NCI-H1436 treated with DMSO at 0.1 percent for 48 hours (cell line): ENCODE measurements around the gene NPEPPS.
"Not testable (repeated sequence)": the region's sequence is repeated elsewhere in the genome, so short reads cannot be mapped to it uniquely, and the experiment has no call there.

Source experiments
- DNase-seq: peaks from one replicate; lab custom pipeline; 2025; lab: John Stamatoyannopoulos, UW

The NPEPPS gene

DNA sequence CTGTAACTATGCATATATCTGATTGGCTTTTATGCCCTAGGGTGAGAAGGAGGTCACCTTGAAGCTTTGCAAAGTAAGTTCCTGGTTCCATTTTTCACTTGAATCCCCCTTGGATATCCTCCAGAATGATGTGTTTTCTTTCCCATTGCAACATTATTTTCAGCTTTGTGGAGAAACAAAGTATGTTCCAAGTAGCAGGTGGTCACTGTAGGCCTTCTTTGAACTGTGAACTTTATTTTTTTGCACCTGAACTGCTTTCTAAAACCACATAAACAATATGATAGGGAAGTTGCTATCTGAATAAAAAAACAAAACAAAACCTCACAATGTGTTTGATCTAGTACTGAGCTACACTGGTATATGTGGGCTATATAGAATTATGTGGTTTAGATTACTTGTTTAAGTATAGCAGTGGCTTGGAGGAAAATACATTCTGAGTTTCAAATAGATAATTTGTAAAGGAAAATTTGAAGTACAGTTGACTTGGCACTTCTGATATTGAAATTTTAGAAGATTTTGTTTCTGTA, 29.7 kb downstream of the NPEPPS start:
- DNase-seq, result not testable (repeated sequence)

GRCh38 chr17:47561698-47562405, 30.9 kb downstream of the NPEPPS start:
- DNase-seq, result not testable (repeated sequence)

DNA sequence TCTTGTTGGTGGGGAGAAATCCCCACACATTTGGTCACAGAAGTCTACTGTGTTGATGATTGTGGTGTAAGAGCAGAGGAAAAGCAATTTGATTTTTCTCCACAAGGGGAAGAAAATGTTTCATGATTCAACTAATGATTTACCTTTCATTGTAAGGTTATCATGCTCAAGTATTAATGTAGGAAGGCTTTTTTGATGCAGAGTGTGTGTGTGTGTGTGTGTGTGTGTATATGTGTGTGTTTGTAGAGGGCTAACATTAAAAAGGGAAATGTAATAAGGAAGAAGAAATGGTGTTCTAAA, 31.4 kb downstream of the NPEPPS start:
- not testable (repeated sequence) for DNase-seq

DNA sequence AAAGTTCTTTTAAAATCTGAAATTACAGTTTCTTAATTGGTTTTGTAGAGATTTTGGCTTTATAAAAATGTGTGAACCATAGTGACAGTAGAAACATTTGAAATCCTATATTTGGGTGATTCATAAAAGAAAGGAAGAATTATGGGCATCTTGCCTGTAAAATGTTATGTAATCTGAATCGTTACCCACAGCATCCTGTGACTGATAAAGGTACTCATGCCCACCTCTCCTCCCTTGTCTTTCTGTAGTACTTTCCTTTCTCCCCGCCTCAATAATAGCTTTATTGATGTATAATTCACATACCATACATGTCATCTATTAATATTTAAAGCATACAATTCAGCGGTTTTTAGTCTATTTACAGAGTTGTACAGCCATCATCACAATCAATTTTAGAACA, 36.4 kb downstream of the NPEPPS start:
- DNase-seq, result not testable (repeated sequence)

DNA sequence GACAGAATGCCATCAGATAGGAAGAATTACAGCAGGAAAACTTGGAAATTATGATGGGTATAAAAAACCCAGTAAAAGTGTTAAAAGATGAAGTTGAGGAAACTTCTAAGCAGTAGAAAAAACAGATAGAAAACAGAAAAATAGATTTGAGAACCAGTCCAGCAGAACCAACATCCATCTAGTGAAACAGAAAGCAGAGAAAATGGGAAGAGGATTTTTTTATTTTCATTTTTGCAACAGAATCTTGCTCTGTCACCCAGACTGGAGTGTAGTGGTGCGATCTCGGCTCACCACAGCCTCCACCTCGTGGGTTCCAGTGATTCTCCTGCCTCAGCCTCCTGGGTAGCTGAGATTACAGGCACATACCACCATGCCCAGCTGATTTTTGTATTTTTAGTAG, 41.7 kb downstream of the NPEPPS start:
- not testable (repeated sequence) for DNase-seq

- DNase-seq, result not testable (repeated sequence)
Measured at GRCh38 chr17:47582416-47582815, 51.5 kb downstream of the NPEPPS start.

DNA sequence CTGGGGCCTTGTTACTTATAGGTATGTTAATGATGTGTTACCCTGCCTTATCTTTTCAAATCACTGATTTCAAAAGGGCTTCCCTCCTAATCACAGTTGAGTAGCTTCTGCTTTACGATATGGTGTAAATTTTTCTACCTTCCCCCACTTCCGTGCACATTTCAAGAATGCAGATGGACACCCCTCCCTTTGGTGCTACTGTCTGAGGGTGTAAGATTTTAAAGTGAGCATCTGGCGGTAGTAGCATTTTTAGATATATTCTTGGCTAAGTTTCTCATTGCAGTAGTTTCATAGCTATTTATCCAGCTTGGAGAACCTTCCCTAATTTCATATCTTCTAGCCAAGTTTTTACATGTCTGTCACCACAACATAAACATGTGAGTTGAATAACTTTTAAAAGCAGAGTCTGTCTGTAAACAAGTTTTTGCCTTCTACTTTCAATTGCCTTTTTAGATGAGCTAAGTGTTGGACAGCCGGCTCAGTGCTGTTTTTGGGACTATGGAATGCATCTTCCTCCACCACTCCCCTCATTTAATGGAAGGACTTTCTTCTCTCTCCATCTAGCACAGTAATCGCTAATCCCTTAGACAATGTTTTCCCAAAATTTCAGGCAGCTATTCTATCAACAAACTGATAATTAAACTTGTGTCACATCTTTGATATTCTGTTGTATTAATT, 55.6 kb downstream of the NPEPPS start:
- not testable (repeated sequence) for DNase-seq

DNA sequence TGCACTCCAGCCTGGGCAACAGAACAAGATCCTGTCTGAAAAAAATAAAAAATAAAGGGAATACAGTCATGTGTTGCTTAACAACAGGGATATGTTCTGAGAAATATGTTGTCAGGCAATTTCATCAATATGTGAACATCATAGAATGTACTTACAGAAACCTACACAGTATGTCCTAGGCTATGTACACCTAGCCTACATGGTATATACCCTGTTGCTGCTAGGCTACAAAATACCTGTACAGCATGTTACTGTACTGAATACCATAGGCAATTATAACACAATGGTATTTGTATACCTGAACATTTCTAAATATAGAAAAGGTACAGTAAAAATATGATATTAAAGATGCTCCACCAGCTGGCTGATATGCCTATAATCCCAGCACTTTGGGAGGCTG, 62.6 kb downstream of the NPEPPS start:
- not testable (repeated sequence) for DNase-seq

DNA sequence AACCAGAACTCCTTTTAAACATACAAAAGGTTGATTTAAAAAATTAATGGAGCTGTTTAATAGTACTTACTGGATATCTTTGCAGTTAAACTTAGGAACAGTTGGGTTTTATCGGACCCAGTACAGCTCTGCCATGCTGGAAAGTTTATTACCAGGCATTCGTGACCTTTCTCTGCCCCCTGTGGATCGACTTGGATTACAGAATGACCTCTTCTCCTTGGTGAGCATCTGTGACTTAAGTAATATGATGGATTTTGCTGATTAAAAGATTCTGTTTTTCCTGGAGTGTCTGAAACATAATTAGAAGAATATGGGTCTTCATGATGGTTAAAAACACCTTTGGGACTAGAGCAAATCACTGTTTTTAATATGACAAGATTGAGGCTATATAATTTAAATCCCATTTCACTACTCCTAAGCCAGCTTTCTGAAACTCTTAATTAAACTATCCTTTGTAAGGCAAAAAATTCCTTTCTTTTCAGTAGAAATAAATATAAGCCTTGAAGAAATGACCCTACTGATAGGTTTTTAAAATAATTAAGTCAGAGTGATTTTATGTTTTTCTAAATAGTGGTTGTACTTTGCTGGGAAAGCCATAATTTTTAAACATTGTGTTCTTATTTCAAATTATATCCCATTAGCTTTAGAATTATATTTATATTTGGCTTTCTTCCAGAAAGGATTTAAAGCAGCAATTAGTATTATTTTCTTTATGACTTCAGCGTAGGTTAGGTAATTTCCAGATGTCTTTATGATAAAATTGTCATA, 73.1 kb downstream of the NPEPPS start:
- DNase-seq, result no peak

GRCh38 chr17:47604598-47604927, 73.7 kb downstream of the NPEPPS start:
- DNase-seq, result peak; percentile 83

DNA sequence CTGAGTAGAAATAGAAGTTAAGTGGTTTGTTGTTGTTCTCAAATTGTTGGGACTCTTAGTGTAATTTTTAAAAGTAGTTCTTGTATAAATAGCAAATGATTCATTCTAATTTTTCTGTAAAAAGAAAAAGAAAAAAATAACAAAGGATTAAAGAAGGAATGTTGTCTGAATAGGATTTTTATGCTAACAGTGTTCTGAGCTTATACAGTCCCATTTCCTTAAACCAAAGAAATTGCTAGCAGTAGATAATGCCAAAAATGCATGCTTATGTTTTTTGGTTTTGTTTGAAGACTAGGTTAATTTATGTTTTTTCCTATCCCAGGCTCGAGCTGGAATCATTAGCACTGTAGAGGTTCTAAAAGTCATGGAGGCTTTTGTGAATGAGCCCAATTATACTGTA, 74.1 kb downstream of the NPEPPS start:
- DNase-seq, result no peak

DNA sequence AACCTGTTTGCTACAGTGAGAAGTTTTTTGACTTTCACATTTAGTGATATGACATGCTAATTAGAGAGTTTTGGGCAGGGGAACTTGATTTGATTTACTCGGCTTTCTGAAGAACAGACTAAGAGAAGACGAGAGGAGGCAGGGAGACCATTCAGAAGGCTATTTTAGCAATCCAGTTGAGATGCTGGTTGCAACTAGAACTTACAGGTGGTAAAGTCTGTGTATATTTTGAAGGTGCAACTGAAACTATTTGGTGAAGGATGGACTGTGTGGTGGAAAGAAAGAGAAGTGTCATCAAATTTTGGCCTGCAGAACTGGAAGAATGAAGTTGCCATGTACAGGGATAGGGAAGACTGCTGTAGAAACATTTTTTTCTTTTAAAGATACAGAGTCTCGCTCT, 76.6 kb downstream of the NPEPPS start:
- no peak for DNase-seq

- DNase-seq, result no peak
Measured at GRCh38 chr17:47611372-47612350, 80.8 kb downstream of the NPEPPS start.

DNA sequence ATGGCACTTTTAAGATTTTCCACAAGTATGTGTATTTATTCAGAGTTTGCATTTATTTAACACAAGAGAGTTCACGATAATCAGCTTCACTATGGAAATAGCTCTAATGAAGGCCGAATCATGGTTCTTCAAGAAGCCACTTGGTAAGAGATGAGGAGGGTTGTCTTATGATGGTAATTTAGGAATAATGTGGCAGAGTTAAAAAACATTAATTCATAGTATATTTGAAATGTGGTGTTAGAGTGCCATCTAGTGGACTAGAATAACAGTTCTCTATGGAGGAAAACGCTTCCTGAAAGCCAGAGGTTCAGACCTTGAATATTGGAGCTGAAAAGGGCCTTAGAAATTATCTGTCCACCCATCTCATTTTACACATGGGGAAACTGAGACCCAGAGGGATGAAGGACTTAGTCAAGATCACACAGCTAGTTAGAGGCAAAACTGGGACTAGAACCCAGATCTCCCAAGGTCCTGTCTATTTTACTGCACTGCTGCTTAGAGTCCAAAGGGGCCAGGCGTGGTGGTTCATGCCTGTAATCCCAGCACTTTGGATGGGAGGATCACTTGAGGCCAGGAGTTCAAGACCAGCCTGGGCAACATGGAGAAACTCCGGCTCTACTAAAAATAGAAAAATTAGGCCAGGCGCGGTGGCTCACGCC, 85.0 kb downstream of the NPEPPS start:
- no peak for DNase-seq

- no peak for DNase-seq
Measured at GRCh38 chr17:47618410-47618809, 87.5 kb downstream of the NPEPPS start.

DNA sequence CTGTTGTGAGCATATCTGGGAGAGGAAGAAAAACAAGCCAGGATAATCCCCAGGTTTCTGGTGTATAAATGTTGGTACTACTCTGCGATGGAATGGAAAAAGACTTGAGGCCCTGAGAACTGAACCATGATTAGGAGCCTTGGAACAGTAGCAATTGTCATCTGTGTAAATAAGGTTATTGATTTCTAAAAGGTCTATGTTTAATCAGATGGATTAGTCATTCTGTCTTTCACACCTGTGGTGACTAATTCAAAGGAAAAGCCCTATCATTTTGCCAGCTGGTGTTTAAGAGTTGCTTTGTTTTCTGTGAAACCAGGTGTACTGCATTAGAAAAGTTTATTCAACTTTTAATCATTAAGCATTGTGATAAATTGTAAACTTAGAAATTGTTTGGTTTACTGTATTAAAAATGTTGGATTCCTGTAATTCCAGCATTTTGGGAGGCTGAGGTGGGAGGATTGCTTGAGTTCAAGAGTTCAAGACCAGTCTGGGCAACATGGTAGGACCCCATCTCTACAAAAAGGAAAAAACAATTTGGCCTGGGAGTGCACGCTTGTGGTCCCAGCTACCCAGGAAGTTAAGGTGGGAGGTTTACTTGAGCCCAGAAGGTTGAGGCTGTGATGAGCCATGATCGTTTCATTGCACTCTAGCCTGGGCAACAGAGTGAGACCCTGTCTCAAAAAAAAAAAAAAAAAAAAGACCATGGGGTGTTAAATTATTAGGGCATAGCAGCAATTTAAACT, 89.8 kb downstream of the NPEPPS start:
- no peak for DNase-seq

DNA sequence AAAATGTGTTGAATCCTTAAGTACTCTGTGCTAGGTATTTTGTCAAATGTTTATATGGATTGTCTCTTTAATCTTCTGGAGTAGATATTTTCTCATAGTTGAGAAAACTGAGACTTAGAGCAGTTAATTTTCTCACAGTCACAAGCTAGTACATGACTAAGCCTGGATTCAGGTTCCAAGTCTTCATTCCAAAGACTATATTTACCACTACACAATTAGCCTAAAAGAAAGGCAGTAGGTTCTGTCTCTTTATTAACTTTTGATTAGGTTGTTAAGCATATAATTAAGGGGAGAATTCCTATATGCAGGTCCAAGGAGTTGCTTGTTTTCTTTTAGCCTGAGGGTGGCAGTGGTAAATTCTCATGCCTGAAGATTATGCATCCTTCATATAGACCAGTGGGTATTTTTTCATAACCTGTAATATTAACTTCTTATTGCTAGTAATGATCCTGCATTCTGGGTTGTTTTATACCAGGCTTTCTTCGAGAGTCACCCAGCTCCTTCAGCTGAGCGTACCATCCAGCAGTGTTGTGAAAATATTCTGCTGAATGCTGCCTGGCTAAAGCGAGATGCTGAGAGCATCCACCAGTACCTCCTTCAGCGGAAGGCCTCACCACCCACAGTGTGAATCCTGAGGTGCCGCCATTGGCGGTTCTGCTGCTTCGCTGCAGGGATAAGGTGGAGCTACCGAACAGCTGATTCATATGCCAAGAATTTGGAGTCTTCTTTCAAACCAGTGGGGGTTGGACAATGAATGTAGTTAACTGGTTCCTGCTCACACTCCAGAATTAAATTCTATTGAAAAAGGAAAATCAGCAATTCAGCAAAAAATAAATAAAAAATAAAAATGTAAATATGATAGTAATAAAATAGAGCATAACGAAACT, 90.6 kb downstream of the NPEPPS start:
- DNase-seq, result no peak

GRCh38 chr17:47622180-47622549, 91.3 kb downstream of the NPEPPS start:
- DNase-seq, result no peak

DNA sequence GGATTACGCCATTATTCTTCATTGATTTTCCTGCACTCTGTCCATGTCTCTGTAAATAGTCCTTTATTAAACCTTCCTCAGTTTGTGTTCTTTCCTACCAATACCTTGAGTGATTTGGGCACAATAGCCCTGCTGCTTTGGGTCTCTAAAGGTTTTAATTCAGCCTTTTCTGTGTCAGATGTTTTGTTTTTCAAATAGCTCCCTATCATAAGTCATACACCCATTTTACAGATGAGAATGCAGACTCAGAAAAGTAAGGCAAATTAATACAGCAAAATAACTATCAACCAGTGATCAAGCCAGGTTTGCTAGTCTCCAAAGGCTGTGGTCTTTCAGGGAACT, 93.8 kb downstream of the NPEPPS start:
- DNase-seq, result no peak
